Measurements from ENCODE around the gene PAIP2B.
"Not testable (repeated sequence)": the region's sequence is repeated elsewhere in the genome, so short reads cannot be mapped to it uniquely, and the experiment has no call there.

PAIP2B gene

DNA sequence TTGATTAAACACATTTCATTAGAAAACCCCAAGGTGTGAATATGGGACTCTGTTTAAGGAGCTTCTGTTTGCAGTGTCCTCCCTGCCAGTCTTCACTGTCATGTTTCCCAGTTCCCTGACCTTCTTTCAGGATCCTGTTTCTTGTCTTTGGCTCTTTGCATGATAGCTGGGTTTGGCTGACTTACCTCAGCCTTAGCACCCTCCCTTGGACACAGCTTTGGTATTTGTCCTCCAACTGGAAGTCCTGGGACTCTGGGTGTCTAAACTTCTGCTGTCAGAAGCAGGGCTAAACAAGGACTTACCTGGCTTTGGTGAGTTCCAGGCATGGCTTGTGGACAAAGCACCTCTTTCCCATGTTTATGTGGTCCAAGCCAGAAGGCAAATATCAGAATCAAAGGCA, 11.2 kb upstream of the PAIP2B start:
- no peak for DNase-seq (ENCODE audit: low read depth)
- TF ChIP-seq, protein P1, sequence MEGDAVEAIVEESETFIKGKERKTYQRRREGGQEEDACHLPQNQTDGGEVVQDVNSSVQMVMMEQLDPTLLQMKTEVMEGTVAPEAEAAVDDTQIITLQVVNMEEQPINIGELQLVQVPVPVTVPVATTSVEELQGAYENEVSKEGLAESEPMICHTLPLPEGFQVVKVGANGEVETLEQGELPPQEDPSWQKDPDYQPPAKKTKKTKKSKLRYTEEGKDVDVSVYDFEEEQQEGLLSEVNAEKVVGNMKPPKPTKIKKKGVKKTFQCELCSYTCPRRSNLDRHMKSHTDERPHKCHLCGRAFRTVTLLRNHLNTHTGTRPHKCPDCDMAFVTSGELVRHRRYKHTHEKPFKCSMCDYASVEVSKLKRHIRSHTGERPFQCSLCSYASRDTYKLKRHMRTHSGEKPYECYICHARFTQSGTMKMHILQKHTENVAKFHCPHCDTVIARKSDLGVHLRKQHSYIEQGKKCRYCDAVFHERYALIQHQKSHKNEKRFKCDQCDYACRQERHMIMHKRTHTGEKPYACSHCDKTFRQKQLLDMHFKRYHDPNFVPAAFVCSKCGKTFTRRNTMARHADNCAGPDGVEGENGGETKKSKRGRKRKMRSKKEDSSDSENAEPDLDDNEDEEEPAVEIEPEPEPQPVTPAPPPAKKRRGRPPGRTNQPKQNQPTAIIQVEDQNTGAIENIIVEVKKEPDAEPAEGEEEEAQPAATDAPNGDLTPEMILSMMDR (conservative IDR thresholded peaks at IDR 0.05; ENCODE audit: low read depth, low read length): no peak
- no peak overlapping the region for H3K4me3 ChIP-seq (ENCODE audit: low read length)

DNA sequence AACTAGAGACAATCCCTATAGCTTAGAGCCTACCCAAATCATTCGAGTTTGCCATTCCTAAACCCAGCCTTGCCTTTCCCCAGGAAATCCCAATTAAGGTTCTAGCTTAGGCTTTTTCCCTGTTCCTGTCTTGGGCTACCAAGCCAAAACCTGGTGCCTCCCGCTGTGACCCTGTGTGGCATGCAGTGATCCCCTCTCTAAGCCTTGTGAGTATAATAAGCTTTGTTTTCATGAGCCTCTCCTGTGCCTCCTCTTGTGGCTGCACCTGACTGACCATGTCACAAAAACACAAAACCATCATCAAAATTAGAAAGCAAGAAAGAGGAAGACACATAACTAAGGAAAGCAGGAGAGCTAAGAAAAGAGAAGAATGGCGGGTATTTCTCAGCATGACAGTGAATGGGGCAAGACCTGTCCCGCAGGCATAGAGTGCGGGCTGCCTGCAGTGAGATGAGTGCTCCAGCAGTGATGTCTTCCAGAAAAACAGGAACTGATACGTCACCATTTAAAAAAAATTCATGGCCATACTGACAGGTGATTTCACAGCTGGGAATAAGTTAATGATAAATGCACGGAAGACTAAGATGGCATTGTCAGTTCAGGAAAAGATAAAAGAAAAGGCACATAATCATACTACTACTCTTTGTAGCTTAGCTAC, 9.2 kb upstream of the PAIP2B start:
- DNase-seq (ENCODE audit: low read depth): no peak
- TF ChIP-seq, protein P1 (conservative IDR thresholded peaks at IDR 0.05; ENCODE audit: low read depth, low read length): no peak
- no peak overlapping the region for H3K4me3 ChIP-seq (ENCODE audit: low read length)

DNA sequence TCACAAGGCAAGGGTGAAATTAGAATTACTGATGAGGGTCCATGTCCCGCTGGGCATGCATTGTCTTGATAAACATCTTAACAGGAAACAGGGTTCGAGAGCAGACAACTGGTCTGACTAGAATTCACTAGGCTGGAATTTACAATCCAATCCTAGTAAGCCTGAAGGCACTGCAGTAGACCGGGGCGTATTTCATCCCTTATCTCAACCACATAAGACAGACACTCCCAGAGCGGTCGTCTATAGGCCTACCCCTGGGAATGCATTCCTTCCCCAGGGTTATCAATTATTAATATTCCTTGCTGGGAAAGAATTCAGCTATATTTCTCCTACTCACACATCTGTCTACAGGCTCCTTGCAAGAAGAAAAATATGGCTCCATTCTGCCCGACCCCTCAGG, 6.2 kb upstream of the PAIP2B start:
- DNase-seq (ENCODE audit: low read depth); H3K4me3 ChIP-seq (ENCODE audit: low read length): not testable (repeated sequence)

DNA sequence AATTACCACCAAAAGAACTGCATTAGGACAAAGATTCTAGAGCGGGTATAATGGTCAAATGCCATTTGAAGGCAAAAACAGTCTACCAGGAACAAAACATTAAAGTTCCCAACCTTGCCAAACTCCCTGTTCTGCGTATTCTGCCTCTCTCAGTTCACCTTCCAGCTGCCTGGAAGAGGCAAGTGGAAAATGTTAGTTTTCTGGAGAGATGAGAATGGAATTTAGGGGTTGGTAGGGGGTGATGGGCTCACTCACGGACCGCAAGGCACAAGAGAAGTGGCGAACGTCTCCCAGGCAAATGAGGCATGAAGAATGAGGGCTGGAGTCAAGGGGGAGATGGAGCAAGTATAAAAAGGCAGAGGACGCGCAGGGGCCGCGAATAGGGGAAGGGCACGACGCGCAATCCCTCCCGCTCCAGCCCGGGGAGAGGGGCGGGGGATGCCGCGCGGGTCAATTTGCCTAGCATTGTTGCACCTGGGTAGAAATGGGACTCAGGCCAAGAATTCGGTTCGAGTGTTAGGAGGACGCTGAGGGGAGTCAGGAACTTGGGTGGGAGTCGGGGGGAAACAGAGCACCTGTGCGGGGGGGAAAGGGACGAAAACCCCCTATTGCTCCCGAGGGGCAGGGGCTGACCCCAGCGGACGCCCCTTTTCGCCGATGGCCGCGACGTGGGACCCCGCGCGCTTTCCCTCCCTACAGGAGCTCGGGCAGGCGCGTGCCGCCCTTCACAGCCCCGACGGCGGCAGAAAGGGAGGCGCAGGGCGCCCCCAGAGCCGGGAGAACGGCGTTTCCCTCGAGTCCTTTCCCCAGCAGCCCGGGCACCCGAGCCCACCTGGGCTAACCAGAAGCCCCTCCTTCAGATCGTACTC, 573 bp downstream of the PAIP2B start:
- no peak for DNase-seq (ENCODE audit: low read depth)
- TF ChIP-seq, protein P1 (conservative IDR thresholded peaks at IDR 0.05; ENCODE audit: low read depth, low read length): no peak
- H3K4me3 ChIP-seq (ENCODE audit: low read length): peak overlapping the region; percentile 81

DNA sequence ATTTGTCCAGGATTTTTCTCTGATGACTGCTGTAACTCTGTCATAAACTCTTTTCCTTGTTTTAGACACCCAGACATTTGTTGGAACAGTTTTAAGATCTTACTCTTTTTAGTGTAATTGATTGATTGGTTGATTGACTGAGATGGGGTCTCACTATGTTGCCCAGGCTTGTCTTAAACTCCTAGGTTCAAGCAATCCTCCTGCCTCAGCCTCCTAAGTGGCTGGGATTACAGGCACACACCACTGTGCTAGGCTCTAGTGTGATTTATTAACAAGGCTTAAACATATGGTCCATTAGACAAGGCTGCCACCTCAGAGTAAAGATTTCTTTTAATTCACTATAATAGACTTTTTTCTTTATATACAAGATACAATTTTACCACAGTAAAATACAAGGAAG, 2.0 kb downstream of the PAIP2B start:
- no peak for DNase-seq (ENCODE audit: low read depth)
- H3K4me3 ChIP-seq (ENCODE audit: low read length): no peak overlapping the region
- TF ChIP-seq, protein P1 (conservative IDR thresholded peaks at IDR 0.05; ENCODE audit: low read depth, low read length): no peak

DNA sequence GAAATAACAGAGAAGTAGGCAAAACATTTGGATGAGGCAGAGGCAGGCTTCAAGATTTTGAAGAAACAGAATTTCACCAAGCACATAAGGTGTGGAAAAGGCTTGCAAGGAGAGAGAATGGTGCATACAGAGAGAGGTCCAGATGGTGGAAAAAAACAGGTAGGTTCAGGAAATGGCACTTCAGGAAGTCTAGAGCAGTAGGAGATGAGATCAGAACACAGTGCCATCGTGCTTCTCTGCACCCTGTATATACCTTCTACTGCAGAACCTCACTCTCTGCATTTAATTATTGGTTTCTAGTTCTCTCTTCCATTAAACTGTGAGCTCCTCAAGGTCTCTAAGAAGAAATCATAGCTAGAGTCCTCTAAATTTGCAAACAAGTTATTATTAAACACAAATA, 2.4 kb downstream of the PAIP2B start:
- H3K4me3 ChIP-seq (ENCODE audit: low read length): no peak overlapping the region
- TF ChIP-seq, protein P1 (conservative IDR thresholded peaks at IDR 0.05; ENCODE audit: low read depth, low read length): no peak

DNA sequence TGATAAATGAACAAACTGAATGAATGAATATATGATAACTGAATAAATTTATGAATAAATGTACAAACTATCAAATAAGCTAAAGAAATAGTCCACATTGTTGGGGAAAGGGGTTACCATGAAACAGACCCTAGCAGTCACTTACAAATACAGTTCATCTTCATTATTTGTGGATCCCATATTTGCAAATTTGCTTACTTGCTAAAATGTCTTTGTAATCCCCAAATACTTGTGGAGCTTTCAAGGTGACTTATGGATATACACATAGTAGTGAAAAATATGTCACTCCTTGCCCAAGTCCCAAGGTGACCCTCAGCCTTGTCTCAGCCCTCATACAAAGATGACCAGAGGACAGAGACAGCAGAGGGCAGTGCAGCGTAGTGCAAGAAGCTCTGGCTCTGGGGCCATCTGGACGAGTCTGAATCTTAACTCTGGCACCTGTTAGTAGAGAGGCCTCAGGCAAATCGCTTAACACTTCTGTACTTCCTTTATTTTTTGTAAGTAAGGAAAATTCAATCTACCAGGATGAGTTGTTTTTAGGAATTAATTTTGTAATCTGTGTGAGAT, 3.1 kb downstream of the PAIP2B start:
- H3K4me3 ChIP-seq (ENCODE audit: low read length): no peak overlapping the region
- DNase-seq (ENCODE audit: low read depth): no peak
- TF ChIP-seq, protein P1 (conservative IDR thresholded peaks at IDR 0.05; ENCODE audit: low read depth, low read length): peak; percentile 43

More for the DNA sequence above, 2.4 kb downstream of the PAIP2B start:
- DNase-seq (ENCODE audit: low read depth): no peak

Measured in retinal pigment epithelial cell (primary cell).